Measurements from ENCODE around the gene HPCAL1. TPM values are rescaled to one million over a fixed set of nuclear protein-coding genes. Genes with fewer than 3 reads are reported as not detected.
A peak's percentile ranks its signal among the peaks of the same experiment; 100 is the strongest.

HPCAL1 gene
- total RNA-seq, 1 donor from 2014 or later = 27.5 TPM

DNA sequence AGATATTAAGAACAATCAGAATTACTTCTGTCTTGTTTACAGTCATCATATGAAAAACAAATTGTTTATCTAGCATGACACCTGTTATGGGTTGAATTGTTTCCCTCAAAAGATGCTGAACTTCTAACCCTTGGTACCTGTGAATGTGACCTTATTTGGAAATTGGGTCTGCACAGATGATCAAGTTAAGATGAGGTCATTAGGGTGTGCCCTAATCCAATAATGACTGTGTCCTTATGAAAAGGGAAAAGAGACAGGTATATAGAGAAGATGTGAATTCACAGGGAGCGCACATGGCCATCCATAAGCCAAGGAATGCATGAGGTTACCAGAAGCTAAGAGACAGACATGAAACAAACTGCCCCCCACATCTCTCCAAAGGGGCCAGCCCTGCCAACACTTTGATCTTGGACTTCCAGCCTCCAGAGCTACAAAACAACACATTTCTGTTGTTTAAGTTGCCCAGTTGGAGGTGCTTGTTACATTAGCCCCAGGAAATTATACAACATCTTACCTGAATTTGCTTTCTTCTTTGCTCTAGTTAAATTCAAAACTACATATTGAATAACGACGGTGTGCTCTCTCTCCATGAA is 2.3 kb upstream of the HPCAL1 start:
- ATAC-seq (no peak), DNase-seq (ENCODE audit: low spot score) (no peak)

DNA sequence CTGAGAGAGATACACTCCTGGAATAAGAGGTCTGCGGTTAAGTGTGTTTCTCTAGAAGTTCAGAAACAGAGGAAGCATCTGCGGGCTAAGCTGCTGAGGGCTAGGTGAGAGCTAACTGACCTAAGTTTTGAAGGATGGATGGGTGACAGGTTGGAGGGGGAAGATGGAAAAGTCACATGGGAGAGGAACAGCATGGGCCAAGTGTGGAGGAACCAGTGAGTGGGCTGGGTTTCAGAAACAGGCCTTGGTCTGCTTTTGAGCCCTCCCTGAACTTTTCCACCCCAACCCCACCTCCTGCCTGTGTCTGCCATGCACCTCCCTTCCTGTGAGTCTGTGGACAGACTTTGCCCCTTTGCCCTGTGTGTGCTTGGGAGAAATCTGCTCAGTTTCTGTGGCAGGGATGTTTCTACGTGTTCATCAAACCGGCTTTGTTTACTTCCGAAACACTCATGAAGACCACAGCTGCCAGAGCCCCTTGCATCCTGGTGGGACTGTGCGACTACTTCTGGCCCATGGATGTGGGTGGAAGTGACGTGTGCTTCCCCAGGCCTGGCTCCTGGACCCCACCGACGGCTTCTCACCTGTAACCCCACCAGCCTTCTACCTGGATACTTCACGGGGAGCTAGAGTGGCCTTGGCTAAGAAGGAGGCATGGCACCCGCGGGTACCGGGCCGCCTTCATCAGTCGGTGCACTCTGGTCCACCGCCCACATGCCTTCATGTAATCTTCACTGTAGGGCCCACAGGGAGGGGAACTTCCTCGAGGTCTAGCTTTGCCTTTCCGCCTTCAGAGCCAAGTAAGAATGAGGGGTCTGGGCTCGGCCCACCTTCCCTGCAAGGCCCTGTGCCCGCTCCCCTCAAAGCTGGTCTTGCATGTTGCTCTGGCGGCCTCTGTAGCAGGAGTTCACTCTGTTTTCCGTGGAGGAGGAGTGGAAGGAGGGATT is 1.4 kb upstream of the HPCAL1 start:
- ATAC-seq (peak; percentile 54), DNase-seq (ENCODE audit: low spot score) (peak; percentile 89)

- ATAC-seq = peak; percentile 13
- no peak for DNase-seq (ENCODE audit: low spot score)
Observed at GRCh38 chr2:10301941-10302478, 694 bp upstream of the HPCAL1 start.

DNA sequence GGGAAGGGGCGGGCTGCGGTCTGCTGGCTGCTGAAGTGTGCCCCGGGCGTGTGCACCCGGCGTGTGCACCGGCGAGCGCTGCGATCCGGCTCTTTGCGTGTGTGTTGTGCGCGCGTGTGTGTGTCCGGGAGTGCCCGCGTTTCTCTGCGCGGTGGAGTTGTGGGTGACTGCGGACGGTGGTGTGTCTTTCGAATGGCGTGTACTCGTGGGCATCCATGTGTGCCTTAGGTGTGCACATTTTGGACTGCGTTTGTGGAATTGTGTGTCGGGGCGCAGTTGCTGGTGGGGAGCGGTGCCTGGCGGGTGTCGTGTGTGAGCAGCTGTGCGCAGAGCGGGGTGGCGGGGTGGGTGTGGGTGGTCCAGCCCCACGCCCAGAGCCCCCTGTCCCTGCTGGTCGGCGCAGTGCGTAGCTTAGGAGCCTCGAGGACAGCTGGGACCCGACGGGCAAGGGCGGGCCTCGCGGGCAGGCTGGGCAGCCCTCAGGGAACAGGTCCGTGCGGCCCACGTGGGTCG is 533 bp downstream of the HPCAL1 start:
- no peak for DNase-seq (ENCODE audit: low spot score)
- ATAC-seq = peak; percentile 0

DNA sequence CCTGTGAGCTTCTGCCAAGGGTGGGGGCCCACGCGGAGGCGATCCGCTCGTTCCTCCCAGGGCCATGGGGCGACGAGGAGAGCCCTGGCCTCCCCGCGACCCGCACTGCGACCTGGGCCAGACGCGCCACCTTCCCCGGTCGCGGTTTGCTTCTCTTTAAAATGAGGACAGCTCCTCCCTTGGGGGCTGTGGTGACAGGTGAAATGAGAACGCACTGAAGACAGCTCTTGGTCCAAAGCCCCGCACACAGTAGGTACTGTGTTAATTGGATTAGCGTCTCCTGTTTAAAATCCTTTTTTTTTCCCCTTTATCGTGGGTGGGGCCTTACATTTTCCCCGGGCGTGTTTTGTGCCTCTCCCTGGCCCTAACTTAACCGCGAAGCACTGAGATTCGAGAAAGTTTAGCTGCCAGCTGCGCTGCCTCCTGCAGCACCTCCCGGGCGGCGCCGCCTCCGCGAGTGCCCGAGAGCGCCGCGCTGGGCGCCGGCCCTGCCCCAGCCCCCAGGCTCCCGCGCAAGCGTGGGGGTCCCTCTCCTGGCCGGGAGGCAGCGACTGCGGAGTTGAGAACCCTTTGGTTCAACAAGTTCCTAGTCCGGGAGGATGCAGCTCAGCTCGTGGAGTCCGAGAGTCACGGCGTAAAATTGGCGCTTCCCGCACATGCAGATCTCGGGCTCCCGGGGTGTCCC is 1.1 kb downstream of the HPCAL1 start:
- ATAC-seq = peak; percentile 11
- no peak for DNase-seq (ENCODE audit: low spot score)

- no peak for ATAC-seq
- no peak for DNase-seq (ENCODE audit: low spot score)
Observed at GRCh38 chr2:10304458-10305253, 2.0 kb downstream of the HPCAL1 start.

DNA sequence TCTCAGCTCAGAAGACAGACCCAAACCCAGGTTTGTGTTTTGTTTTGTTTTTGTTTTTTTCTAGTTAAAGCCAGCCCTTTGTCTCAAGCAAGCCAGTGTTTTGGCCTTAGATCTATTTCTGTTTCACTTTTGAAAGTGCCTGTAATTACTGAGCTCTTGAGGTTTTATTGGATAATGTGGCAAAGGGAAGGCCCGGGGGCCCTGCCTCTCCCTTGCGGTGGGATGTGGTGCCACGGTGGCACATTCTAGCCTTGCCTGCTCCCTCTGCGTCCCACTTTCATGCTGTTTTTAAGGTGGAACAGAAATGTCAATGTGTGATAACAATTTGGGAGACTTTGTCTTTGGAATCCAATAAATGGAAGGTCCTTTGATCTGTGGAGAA is 2.5 kb downstream of the HPCAL1 start:
- DNase-seq (ENCODE audit: low spot score) = no peak

DNA sequence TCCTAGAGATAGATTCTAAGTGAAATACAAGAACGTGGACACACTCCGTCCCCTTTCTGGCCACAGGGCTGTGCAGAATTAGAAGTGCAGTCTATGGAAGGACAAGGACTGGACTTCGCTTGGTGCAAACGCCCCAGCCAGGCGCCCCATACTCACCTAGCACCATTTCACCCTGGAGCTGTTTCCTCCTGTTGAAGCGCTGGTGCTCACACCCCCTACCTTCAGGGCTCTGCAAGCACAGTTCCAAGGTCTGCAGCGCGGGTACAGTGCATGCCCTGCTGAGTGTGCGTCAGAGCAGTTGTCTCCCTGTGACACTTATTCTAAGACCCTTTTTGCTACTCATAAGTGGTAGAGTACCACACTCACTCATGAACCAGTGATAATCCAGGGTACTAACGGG is 3.0 kb downstream of the HPCAL1 start:
- DNase-seq (ENCODE audit: low spot score) = no peak
- ATAC-seq = no peak

More for the DNA sequence above, 2.5 kb downstream of the HPCAL1 start:
- ATAC-seq = no peak

DNA sequence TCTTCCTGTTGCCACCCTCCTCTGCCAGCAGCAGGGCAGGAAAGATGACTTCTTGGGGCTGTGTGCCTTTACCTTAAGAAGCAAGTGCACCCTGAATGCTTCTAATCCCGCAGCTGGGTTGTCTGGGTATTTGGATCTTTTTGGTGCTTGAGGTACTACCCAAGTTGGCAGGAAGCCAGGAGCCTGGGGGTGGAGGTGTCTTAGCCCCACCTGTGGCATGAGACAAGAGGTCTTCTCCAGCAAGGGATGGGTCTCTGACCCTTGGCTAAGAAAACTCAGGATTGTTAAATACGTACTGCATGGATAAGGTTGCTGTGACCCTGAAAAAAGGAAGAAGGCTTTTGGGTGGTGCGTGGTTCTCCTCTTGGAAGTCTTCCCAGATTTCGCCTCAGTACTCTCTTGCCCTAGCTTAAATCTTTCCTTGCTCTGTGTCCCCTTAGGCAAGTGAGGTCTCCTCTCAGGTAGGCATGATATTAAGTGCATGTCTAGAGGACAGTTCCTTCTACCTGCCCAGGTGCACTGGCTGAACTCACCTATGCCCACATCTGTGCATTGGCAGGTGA is 4.3 kb downstream of the HPCAL1 start:
- ATAC-seq (no peak), DNase-seq (ENCODE audit: low spot score) (no peak)

- ATAC-seq = no peak
- DNase-seq (ENCODE audit: low spot score) = no peak
Observed at GRCh38 chr2:10307561-10308156, 5.0 kb downstream of the HPCAL1 start.

- DNase-seq (ENCODE audit: low spot score) (no peak), ATAC-seq (no peak)
Observed at GRCh38 chr2:10308866-10309265, 6.2 kb downstream of the HPCAL1 start.

DNA sequence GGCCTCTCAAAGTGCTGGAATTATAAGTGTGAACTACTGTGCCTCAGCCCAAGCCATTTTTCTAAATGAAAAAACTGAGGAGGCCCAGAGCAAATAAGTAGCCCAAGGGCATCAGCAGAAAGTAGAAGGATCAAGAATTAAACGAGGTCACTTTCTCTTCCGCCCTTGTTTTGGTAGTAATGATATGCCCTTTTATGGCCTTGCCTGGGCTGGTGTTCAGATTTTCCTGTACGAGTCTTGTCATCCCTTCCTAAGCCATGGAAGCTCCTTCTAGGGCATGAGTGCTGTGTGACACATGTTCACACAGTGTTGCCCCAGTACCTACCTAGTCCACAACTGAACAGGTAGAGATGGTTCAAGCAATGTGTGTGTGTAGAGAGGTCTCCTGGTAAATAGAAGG is 6.6 kb downstream of the HPCAL1 start:
- DNase-seq (ENCODE audit: low spot score) (no peak), ATAC-seq (no peak)

GRCh38 chr2:10310309-10310888 is 7.7 kb downstream of the HPCAL1 start:
- no peak for ATAC-seq
- no peak for DNase-seq (ENCODE audit: low spot score)

DNA sequence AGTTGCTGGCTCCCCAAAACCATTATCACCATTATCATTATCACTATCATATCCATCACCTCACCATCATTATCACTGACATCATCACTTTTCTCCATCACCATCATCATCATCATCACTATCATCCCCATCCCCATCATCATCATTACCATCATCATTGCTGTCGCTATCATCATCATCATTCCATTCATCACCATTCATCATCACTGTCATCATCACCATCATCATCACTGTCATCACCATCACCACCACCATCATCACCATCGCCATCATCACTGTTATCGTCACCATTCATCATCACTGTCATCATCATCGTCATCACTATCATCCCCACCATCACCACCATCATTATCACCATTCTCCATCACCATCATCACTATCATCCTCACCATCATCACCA is 9.0 kb downstream of the HPCAL1 start:
- DNase-seq (ENCODE audit: low spot score) (no peak), ATAC-seq (no peak)

DNA sequence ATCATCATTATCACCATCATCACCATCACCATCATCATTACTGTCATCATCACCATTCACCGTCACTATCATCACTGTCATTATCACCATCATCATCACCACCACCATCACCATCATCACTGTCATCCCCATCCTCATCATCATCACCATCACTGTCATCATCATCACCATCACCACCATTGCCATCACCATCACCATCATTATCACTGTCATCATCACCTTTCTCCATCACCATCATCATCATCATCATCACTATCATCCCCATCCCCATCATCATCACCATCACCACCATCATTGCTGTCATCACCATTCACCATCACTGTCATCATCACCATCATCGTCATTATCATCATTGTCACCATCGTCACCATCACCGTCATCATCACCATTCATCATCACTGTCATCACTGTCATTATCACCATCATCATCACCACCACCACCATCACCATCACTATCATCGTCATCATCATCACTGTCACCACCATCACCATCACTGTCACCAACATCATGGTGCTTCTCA is 9.8 kb downstream of the HPCAL1 start:
- no peak for DNase-seq (ENCODE audit: low spot score)
- ATAC-seq = no peak

GRCh38 chr2:10316336-10316735 is 13.6 kb downstream of the HPCAL1 start:
- no peak for DNase-seq (ENCODE audit: low spot score)
- ATAC-seq = no peak

DNA sequence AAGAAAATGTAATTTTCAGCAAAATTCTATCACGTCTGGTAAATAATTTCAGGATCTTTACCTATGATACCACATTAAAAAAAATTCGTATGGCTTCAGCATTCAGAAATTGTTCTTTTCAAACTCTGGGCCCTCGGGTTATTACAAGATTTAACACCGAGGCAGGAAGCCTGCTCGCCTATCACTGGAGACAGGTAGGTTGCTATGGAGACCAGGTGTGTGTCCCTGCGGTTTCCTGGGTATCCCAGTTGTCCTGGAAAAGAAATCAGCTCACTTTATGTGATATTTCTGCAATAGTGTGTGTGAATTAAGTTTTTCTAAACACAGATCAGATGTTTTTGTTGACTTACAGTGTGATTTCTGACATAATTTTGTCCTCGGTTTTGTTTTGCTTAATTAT is 14.2 kb downstream of the HPCAL1 start:
- ATAC-seq = no peak
- DNase-seq (ENCODE audit: low spot score) = no peak

GRCh38 chr2:10317646-10318045 is 14.9 kb downstream of the HPCAL1 start:
- ATAC-seq = no peak
- DNase-seq (ENCODE audit: low spot score) = no peak

GRCh38 chr2:10318345-10318744 is 15.6 kb downstream of the HPCAL1 start:
- no peak for ATAC-seq
- DNase-seq (ENCODE audit: low spot score) = no peak

Measured in left lobe of liver (tissue), 2 donors.